NAMALWA (cell line): ENCODE measurements around the gene MNDA.

Experiments used
- DNase-seq: peaks from one replicate; pipeline ENCODE4 v3.0.0-alpha.2; 2015; ENCODE audit warnings: low spot score

Gene MNDA

DNA sequence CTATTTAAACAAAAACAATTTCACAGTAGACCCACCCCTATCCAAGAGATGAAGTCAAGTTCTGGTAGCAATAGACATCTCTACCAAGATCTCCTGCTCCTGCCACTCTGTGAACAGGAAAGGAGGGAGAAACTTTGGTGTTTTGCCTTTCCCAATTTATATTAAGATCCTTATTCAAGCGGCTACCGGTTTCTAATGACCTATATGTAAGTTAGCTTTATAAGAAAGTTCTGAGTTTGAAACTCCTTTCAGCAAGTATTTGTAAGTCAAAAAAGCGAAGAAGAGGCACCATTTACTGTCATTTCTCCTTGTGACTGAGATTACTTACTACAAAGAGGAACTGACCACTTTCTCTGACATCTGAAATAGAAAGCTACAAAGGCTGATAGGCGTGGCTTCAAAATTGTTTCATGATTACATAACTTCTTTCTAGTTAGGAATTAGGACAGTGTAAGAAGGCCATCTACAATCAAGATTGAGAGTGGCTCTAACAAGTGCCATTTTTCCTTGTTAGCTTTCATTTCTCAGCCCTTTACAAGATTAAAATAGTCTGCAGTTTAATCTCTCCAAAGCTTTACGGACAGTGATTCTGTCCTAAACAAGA lies at the start of gene MNDA:
MNDA (plus strand) TSS at position 448 of the 604 bp plus-strand sequence. CDS start 10,803 bp downstream, outside the sequence.
- DNase-seq, result peak; percentile 59

- DNase-seq, result peak; percentile 53
Measured at GRCh38 chr1:158793604-158794003, 37.5 kb upstream of the MNDA start.

DNA sequence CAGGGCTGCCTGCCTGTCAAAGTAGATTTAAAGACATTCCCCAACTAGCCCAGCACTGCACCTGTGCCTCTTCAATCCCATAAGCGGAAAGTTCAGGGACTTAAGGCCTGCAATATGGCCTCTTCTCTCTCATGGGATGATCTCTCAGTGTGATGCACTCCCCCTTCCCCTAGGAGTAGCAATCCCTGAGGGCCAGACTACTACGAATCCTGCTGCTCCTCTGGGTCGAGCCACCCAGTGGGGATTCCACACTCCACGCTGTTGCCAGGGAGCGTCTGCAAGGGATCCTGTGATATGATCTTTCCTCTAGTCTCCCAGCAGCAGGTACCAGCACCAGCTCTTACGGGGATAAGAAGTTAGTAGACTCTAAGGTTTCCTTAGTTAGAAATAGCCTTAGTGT lies 36.9 kb upstream of the MNDA start:
- no peak for DNase-seq

DNA sequence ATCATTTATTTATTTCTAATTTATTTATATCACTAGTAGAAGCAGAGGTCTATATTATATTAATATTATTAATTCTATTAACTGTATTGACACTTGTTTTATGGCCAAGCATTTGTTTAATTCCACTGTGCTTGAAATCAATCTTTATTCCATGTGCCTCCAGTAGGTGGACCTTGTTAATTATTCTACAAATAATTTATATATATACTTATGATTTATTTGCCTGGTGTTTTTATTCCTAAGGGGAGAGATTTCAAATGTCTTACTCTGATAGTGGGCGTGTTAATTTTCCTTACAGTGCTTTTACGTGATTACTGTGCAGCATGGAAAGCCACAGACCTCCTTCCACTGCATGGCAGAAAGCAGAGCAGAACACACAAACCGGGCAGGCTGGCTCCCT lies 32.6 kb upstream of the MNDA start:
- DNase-seq, result peak; percentile 28

GRCh38 chr1:158799689-158800088 lies 31.5 kb upstream of the MNDA start:
- no peak for DNase-seq

DNA sequence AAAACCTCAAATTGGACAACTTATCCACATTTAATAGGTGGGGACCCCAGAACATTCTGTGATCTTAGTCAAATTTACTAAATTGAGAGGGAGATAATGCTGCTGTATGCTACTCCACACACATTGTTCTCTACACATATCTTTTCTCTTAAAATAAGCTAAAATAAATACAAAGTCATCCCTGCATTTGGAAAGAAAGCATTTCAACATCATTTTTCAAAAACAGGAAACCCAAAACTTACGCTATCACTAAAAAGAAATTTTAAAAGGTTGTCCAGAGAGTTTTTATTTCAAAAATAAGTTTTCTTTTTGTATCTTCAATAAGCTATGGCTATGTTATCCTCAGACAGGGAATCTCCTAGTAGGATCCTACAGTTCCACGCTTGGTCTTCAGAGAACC lies 30.6 kb upstream of the MNDA start:
- no peak for DNase-seq

GRCh38 chr1:158801396-158801795 lies 29.8 kb upstream of the MNDA start:
- DNase-seq, result no peak

DNA sequence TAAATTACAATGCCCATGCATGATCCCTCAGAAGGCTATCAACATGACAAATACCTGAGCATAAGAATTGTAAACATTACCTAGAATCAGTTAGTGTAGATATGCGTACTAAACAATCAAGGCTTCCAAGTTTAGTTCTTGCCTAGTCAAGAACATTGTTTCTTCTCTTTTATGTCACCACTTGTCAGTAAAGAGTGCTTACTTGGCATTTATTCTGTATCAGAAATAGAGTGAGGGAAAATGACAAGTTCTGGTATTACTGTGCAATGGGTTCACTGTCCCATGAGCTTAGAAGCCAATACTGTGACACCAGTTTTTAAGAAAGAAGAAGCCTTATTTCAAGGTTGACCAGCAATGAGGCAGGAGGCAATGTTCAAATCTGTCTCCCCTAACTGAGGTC lies 27.5 kb upstream of the MNDA start:
- DNase-seq, result no peak

DNA sequence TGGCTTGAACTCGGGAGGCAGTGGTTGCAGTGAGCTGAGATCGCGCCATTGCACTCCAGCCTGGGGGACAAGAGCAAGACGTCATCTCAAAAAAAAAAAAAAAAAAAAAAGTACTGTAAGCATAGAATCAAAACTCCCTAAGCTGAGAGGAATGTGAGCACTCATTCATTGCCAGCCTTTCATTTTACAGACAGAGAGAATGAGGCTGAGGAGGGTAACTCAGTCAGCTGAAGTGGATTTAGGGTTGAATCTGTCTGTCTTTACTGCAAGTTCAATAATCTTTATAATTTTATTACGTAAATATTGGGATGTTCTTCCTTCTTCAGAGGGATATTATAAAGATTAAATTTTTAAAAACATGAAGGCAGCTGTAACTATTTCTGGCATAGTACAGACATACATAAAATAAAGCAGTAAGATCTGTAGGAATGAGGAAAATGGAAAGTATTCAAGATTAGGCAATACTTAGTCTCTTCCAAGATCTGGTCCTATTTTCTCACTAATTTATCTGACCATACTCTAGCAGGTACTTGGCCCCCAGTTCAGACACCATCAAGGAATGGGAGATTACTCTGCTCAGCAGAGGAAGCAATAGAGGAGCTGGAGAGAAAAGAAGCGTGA lies 24.1 kb upstream of the MNDA start:
- no peak for DNase-seq

GRCh38 chr1:158809256-158809655 lies 21.9 kb upstream of the MNDA start:
- no peak for DNase-seq

DNA sequence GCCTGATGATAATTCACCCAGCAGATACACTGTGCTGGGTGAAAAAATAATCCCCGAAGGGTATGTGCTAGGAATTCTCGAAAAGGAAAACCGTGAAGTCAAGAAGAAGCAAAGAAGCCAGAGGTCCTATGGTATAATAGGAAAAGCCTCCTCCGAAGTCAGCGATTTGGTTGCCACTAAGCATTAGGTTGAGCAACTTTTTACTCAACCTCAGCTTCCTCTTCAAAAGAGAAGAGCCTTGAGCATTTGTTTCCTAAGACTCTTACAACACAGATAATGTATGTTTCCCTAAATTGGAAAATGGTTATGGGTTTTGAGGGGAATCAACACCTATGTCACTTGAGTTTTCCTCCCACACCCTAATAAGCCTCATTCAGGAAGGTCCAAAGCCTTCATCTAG lies 21.3 kb upstream of the MNDA start:
- DNase-seq, result no peak

DNA sequence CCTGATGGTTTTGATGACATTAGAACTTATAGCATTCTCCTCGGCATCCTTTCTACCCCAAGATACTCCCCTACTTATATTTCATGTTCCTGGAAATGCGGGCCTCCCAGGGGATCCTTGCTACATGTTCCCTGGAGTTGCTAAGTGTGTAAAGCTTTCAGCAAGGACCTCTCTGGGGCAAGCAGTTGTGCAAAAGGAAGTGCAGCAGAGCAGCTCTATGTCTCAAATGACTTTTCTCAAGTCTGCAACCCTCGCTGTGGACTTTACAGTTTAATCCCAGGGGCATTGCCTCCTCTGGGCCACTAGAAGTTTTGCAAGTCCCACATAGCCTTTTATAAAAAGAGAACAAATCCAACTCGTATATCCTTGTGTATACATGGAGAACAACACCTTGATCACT lies 20.8 kb upstream of the MNDA start:
- no peak for DNase-seq

DNA sequence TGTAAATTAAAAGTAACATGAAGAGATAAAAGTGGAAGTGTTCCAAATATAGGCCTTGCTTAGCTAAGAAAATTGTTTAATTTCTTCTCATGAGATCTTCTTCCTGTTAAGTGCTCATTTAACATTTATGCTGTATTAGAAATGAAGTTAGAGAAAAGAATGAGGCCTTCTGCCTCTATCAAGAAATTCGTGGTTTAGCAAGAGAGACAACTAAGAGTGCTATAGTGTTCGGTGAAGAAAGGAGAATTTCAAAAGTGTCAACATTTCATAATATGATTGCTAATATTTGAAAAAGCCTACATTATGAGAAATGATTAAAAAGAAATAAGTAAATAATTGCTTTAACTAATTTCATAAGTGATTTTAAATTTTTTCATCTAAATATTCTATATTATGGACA lies 18.8 kb upstream of the MNDA start:
- no peak for DNase-seq

- no peak for DNase-seq
Measured at GRCh38 chr1:158813164-158813563, 18.0 kb upstream of the MNDA start.

DNA sequence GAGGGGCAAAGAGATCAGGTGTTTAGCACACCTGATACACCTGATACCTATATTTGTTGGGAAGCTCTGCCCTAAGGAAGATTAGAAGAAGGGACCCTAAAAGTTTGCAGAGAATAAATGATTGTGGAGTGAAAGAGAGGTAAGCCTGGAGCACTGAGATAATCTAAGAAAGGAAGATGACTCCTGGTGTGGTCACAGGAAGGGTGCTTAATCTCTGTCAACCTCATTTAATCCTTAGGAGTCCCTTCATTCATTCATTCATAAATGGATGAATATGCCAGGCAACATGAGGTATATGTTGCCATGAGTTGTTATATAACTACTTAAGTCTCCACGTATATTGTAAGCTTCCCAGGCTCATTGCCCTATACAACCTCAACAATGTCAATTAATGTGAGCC lies 16.2 kb upstream of the MNDA start:
- no peak for DNase-seq

DNA sequence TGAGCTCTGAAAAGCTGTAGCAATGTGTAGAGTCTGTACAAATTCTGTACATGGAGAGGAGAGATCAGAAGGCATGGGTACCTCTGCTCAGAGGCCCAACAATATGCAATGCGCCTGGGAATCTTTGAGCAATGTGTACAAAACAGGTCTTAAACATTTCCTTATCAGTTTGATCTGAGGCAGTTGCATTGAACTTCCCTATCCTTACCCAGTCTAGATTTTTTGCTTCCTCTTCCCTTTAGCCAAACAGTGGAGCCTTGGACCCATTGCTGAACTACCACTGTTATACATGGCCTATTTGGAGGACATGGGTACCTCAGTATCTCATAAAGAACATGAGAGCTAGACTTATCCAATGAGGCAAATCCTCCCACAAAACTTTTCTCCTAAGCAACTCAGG lies 12.6 kb upstream of the MNDA start:
- no peak for DNase-seq

- DNase-seq, result no peak
Measured at GRCh38 chr1:158818975-158819431, 12.1 kb upstream of the MNDA start.

DNA sequence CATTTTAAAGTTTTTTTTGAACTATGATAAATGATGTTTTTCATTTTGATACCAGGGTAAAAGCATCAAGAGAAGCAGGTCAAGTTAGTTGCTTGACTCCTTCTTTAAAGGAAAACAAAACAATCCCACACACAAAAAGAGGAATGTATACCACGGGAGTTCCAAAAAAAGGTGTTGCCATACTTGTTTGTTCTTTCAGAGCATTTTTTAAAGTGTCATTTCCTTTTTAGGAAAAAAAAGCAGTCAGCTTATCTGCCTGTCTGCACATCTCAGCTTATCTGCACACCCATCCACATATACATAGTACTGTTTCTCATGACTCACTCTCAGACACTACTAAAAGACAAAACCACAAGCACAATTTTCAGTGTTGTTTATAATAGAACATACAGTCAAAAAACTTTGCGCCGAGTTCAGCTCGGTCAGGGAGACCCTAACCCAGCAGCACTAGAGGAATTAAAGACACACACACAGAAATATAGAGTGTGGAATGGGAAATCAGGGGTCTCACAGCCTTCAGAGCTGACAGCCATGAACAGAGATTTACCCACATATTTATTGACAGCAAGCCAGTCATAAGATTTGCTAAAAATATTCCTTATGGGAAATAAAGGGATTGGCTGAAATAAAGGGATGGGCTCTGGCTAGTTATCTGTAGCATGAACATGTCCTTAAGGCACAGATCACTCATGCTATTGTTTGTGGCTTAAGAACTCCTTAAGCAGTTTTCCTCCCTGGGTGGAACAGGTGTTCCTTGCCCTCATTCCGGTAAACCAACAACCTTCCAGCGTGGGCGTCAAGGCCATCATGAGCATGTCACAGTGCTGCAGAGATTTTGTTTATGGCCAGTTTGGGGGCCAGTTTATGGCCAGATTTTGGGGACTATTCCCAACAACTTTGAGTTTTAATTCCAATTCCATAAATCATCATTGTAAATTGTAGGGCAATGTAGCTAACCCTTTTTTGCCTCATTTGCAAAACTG lies 11.4 kb upstream of the MNDA start:
- no peak for DNase-seq

DNA sequence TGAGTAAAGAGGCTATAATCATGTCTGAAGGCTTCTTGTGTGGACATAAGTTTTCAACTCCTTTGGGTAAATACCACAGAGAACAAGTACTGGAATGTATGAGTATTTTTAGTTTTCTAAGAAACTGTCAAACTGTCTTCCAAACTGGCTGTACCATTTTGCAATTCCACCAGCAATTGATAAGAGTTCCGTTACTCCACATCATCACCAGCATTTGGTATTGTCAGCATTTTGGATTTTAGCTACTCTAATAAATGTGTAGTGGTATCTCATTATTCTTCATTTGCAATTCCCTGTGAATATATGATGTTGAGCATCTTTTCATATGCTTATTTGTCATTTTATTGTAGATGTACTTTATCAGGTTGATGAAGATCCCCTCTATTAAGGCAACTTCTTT lies 9.4 kb upstream of the MNDA start:
- DNase-seq, result no peak

DNA sequence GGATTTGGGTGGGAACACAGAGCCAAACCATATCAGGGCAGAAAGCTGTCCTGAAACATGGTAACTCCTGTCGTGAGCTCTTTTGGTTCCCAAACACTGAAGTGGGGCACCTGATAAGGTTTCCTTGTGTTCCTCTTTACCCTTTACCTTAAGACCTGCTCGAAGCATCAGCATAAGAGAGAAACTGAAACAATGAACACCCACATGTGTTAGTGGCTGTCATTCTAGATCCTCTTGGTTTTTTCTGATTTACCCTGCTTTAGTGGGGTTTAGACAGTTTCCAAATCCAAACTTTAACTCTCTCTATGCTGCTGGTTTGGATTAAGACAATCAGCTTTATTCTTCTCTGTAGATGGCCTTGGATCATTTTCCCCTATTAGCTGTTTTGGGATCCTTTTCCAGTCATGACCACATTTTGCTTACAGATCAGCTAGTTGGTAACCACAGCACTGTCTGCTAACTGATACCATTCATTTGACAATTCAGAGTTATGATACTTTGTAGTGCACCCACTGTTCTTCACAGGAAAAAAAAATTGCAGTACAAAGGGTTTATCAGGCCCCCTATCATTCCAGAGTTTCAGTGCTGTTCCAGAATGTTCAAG lies 975 bp upstream of the MNDA start:
- no peak for DNase-seq

DNA sequence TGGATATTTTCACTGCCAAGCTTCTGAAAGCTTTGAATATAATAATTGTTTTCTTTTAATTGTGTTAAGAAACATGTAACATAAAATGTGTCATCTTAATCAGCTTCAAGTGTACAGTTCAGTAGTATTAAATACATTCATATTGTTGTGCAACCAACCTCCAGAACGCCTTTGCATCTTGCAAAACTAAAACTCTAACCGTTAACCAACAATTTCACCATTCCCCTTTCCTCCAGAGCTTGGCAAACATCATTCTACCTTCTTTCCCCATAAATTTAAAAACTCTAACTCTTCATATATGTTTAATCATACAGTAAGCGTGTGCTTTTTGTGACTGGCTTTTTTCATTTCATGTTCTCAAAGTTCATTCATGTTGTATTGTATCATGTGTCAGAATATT lies 2.1 kb downstream of the MNDA start:
- DNase-seq, result no peak

- DNase-seq, result no peak
Measured at GRCh38 chr1:158836038-158836437, 4.9 kb downstream of the MNDA start.

GRCh38 chr1:158838660-158839059 lies 7.5 kb downstream of the MNDA start:
- no peak for DNase-seq
